ENCODE measurements around the gene TESPA1. TPM values are rescaled to one million over a fixed set of nuclear protein-coding genes. Genes with fewer than 3 reads are reported as not detected.

Gene TESPA1, protein sequence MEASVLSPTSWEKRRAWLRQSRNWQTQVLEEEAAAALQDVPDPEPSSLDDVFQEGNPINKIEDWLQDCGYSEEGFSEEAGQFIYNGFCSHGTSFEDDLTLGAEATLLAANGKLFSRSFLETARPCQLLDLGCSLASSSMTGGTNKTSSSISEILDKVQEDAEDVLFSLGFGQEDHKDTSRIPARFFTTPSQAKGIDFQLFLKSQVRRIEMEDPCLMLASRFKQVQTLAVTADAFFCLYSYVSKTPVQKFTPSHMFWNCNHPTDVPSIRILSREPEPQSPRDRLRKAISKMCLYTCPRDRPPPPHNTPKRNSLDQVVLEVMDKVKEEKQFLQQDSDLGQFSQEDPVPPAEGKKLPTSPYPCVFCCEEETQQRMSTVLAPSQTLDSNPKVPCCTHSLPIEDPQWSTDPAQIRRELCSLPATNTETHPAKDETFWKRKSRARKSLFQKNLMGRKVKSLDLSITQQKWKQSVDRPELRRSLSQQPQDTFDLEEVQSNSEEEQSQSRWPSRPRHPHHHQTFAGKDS
- 6.7 TPM for total RNA-seq
- long read RNA-seq, partial matches to known transcripts = 1 of 5 reads
- long read RNA-seq, other reads (novel, unspliced or antisense) = 1 of 5 reads

DNA sequence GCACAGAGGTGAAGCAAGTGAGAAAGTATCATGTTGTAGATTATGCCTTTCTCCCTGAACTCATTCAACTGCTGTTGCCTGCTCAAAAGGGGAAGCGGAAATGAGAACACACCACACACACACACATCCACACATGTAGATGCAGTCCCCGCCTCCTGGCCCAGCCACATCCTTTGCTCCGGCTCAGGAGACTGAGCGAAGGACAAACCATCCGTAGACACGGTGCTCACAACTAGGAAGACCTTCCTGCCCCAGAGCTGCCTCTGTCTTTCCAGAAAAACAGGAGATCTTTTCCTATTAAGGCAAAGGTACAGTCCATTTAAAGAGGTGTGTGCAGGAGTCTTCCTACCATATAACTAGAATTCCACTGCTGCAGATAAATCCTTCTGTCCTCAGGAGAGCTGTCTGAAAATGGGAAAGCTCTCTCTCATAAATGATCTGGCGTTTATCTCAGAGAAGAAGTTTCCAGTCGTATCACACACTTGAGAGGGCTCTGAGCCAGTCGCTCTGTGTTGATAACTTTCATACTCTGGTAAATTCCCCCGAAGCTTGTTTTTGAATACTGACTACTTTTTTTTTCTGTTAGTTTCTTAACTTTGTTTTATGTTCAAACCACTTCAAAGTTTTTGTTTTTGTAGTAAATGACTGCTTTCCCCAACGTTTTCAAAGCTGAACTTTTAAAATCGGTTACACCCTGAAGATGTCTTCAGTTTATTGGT is at the start of gene TESPA1:
Gene TESPA1 (minus strand): TSS at position 105 of the 719 bp plus-strand sequence. CDS start 10,200 bp downstream, outside the sequence.
- Histone ChIP-seq H3K4me1 (no peaks in the 10 kb centered on the region), H3K27ac (no peak within 1 kb of the TSS), H3K27me3 (no peaks in the 10 kb centered on the region), H3K9me3 (no peaks in the 10 kb centered on the region), H3K4me3 (peak within 1 kb of the TSS; percentile 22), H3K36me3 (no peaks in the 10 kb centered on the region)
- intact Hi-C loops (cut with DNase I) = no loop called here
- TF ChIP-seq, protein P1, sequence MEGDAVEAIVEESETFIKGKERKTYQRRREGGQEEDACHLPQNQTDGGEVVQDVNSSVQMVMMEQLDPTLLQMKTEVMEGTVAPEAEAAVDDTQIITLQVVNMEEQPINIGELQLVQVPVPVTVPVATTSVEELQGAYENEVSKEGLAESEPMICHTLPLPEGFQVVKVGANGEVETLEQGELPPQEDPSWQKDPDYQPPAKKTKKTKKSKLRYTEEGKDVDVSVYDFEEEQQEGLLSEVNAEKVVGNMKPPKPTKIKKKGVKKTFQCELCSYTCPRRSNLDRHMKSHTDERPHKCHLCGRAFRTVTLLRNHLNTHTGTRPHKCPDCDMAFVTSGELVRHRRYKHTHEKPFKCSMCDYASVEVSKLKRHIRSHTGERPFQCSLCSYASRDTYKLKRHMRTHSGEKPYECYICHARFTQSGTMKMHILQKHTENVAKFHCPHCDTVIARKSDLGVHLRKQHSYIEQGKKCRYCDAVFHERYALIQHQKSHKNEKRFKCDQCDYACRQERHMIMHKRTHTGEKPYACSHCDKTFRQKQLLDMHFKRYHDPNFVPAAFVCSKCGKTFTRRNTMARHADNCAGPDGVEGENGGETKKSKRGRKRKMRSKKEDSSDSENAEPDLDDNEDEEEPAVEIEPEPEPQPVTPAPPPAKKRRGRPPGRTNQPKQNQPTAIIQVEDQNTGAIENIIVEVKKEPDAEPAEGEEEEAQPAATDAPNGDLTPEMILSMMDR (IDR thresholded peaks at IDR 0.05) = no peak
- DNase-seq (peak; percentile 75), ATAC-seq (peak; percentile 95)

DNA sequence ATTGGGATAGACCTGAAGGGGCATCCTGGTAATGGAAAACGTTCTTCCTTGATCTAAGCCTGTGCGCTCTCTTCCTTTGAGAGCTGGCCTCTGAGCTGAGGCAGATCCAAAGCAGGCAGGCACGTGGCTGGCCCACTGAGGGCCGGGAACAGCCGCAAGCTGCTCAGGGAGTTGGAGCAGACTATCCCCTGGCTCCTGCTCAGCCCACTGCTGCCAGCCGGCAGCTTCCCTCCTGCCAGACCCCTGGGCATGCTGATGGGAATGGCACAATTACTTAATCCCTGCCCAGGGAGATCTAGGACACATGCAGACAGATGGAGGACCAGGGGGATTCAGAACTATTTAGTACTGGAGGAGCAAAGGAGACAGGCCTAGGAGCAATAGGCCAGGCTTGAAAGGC is 49.7 kb upstream of the TESPA1 start:
- TF ChIP-seq, protein P1 (IDR thresholded peaks at IDR 0.05) = no peak
- Histone ChIP-seq H3K27me3 (no peaks in the 10 kb centered on the region), H3K4me1 (no peaks in the 10 kb centered on the region), H3K36me3 (no peaks in the 10 kb centered on the region), H3K9me3 (no peaks in the 10 kb centered on the region), H3K27ac (no peak overlapping the region), H3K4me3 (no peak overlapping the region)
- intact Hi-C loops (cut with DNase I) = no loop called here
- ATAC-seq (no peak), DNase-seq (no peak)

DNA sequence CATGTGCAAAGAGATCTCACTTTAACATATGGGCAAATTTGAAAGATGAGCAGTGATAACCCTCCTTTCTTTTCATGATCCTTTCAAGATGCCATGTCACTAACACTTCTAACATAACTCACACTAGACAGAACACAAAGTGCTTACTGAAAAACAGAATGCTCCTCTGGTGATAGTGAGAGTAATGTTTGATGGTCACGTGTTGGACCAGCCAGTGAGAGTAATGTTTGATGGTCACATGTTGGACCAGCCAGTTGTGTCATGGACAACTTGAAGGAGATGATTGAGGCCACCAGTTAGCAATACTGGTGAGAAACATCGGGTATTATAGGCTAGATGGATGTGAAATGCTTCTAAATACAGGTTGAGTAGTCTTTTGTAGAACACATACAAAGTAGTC is 40.9 kb upstream of the TESPA1 start:
- intact Hi-C loops (cut with DNase I) = no loop called here
- Histone ChIP-seq H3K27ac (no peak overlapping the region), H3K27me3 (peaks cover 30% of the 10 kb centered on the region), H3K36me3 (no peaks in the 10 kb centered on the region), H3K9me3 (no peaks in the 10 kb centered on the region), H3K4me1 (no peaks in the 10 kb centered on the region), H3K4me3 (no peak overlapping the region)
- no peak for DNase-seq
- TF ChIP-seq, protein P1 (IDR thresholded peaks at IDR 0.05) = no peak
- ATAC-seq = no peak

DNA sequence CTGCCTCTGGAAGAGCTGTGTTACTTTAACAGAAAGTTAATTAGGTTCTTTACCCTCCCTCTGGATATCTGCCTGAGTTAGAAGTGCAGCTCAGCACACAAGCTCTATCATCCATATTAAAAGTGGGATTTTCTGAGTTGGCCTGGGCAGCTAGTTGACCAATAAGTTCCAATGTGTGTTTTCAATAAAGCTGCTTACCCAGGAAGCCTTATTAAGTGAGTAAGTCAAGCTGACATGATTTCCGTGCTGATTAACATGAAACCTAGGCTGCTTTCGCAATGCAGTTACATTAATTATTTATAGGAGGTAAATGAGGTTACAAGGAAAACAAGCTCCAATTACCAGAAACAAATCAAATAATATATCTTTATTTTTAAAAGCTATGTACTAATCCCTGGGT is 40.0 kb upstream of the TESPA1 start:
- TF ChIP-seq, protein P1 (IDR thresholded peaks at IDR 0.05) = no peak
- no peak overlapping the region for H3K27ac ChIP-seq
- no peak for DNase-seq
- H3K9me3 ChIP-seq = no peaks in the 10 kb centered on the region
- no peak overlapping the region for H3K4me3 ChIP-seq
- H3K36me3 ChIP-seq = no peaks in the 10 kb centered on the region
- no peak for ATAC-seq
- intact Hi-C loops (cut with DNase I) = no loop called here
- H3K4me1 ChIP-seq = no peaks in the 10 kb centered on the region
- H3K27me3 ChIP-seq = peaks cover 31% of the 10 kb centered on the region

DNA sequence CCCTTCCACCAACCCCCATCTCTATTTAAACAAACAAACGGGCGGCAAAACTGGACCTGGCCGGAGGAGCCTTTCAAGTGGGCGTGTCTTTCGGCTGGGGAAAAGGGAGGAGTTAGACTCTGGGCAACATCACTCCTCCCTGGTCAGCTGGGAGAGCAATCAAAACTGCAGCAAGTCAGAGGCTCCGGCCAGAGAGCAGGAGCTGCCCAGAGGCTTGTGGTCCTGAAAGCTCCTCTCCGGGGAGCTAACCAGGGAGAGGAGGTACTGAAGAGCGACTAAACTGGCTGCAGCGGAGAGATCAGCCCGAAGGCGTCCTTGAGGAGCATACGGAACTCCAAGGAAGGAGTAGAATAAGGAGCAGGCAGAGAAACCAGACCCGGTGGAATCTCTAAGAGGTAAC is 35.2 kb upstream of the TESPA1 start, which contains the start of gene NEUROD4:
Gene NEUROD4 (plus strand): TSS at position 191 of the 400 bp plus-strand sequence. CDS start 6,466 bp downstream, outside the sequence.
- H3K36me3 ChIP-seq = no peaks in the 10 kb centered on the region
- peaks cover 20% of the 10 kb centered on the region for H3K27me3 ChIP-seq
- TF ChIP-seq, protein P1 (IDR thresholded peaks at IDR 0.05) = no peak
- intact Hi-C loops (cut with DNase I) = no loop called here
- ATAC-seq (peak; percentile 99), DNase-seq (peak; percentile 78)
- H3K4me3 ChIP-seq = no peak within 1 kb of the TSS
- no peaks in the 10 kb centered on the region for H3K4me1 ChIP-seq
- H3K27ac ChIP-seq = no peak within 1 kb of the TSS
- H3K9me3 ChIP-seq = no peaks in the 10 kb centered on the region
